Fibroblast of lung (primary cell): ENCODE data around the gene DBNDD1.

ENCODE experiments used
- EZH2 ChIP-seq: IDR thresholded peaks from 2 replicates; pipeline ENCODE4 v1.5.1; 2012; ENCODE audit warnings: low read length, control low read depth, mild to moderate bottlenecking; ENCODE audit errors: missing control alignments
- TF ChIP-seq, protein P1 (sequence below), 2 donors: IDR thresholded peaks in 1 of 2; conservative IDR thresholded peaks in 1 of 2; 1 replicate in 1 of 2; 2 replicates in 1 of 2; pipeline ENCODE4 v1.5.1; 2011 to 2012; ENCODE audit warnings: low read length in 2 of 2, control low read depth in 1 of 2, inconsistent platforms in 1 of 2, low read depth in 1 of 2, mild to moderate bottlenecking in 1 of 2

DNA sequence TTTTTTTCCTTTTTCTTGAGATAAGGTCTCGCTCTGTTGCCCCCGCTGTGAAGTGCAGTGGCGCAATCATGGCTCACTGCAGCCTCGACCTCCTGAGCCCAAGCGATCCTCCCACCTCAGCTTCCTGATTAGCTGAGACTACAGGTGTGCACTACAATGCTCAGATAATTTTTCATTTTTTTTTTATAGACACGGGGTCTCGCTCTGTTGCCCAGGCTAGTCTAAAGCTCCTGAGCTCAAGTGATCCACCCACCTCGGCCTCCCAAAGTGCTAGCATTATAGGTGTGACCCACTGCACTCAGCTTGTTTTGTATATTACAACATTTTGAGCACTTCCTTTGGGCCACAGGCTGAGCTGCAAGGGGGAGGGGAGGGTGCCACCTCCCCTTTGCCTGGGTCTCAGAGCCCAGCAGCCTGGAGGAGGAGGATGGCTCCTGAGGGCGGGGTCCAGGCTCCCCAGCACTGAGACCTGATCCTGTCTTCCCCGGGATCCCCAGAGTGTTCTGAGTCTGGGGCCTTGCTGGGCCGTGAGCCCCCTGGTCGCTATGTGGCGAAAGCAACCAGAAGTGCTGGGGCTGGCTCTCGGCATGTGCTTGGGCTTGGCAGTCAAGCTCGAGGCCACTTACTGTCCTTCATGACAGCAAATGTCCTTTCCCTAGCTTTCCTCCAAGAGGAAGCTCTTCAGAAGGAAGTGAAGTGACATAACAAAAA, 62.6 kb downstream of the DBNDD1 start:
- no peak for TF ChIP-seq EZH2
- TF ChIP-seq, protein P1, sequence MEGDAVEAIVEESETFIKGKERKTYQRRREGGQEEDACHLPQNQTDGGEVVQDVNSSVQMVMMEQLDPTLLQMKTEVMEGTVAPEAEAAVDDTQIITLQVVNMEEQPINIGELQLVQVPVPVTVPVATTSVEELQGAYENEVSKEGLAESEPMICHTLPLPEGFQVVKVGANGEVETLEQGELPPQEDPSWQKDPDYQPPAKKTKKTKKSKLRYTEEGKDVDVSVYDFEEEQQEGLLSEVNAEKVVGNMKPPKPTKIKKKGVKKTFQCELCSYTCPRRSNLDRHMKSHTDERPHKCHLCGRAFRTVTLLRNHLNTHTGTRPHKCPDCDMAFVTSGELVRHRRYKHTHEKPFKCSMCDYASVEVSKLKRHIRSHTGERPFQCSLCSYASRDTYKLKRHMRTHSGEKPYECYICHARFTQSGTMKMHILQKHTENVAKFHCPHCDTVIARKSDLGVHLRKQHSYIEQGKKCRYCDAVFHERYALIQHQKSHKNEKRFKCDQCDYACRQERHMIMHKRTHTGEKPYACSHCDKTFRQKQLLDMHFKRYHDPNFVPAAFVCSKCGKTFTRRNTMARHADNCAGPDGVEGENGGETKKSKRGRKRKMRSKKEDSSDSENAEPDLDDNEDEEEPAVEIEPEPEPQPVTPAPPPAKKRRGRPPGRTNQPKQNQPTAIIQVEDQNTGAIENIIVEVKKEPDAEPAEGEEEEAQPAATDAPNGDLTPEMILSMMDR (conservative IDR thresholded peaks at IDR 0.05 in 1 of 2, IDR thresholded peaks at IDR 0.05 in 1 of 2; ENCODE audit: low read depth in 1 of 2, low read length in 2 of 2): no peak
